HG03432 (cell line): ENCODE results near the gene POLA1.

Experiments used
- ATAC-seq: cut with Tn5 transposase; IDR thresholded peaks from one replicate; pipeline ENCODE4 v1.9.1; 2021; ENCODE audit warnings: mild to moderate bottlenecking, moderate library complexity; ENCODE audit not compliant: unreplicated experiment

Gene POLA1

DNA sequence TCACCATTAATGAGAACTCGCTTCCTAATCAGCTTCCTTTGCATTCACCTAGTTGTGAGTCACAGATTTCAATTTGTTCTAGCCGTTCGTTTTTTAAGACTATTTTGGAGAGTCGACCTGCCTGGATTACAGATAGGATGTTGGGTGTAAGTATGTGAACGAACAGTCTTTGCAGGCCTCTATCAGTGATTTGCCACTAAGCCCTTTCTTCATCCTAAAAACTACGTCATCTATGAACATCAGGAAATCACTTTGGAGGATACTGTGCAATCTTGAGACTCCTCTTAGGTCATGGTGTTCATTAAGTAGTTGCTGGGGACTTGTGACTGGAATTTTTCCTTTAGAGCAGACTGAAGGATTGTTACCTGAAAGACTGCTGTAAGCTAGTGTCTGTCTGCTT is 1.1 kb downstream of the POLA1 start:
- no peak for ATAC-seq

DNA sequence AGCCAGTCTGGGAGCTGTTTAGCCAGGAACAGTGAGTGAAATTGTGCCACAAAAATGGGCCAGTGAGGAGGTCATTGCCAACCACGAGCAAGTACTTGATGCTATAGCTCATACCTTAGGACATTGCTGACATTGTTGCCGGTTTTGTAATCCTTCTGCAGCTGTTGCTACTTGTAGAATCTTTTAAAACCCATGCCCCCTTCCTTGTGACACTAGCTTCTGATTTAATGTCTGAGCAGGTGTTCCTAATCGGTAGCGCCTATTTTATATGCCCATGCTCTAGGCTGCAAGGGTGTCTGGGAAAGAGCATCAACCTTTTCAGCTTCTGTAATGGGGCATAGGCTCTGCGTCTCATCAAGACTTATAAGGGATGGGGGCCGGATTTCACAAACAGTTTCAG is 2.6 kb downstream of the POLA1 start:
- ATAC-seq = no peak

DNA sequence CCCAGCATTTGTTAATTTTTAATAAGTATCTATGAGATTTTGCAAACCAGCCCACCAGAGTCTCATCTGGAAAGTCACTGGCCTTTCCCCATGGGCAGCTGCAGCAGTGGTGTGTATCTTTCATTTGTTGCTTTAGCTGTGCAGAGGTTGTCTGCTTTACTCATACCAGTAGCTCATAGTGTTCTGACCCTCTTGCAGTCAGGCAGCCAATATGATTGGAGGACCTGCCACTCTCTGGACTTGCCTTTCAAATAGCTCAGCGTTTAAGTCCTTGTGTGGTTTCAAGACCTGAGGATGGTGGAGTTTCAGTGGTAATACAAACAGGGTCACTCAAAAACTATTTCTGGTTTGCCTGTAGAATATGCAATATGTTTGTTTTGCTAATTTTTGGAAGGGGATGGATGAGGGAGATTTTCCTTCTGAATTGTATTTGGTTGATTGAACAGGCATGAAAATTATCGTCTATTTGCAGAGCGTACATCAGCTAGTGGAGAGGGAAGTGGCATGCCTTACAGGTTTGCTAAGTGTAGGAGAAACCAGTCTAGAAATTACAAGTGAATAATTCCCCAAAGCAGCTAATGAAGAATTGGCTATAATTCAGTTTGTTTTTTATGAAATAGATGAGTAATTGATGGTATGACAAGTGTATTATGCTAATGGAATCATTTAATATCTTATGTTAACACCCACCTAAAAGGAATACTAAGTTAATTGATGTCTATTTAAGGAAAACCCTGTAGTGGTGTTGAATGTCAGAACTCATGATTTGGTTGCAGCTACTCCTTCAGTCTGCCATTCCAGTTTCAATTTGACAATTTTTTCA is 8.9 kb downstream of the POLA1 start:
- peak; percentile 98 for ATAC-seq

DNA sequence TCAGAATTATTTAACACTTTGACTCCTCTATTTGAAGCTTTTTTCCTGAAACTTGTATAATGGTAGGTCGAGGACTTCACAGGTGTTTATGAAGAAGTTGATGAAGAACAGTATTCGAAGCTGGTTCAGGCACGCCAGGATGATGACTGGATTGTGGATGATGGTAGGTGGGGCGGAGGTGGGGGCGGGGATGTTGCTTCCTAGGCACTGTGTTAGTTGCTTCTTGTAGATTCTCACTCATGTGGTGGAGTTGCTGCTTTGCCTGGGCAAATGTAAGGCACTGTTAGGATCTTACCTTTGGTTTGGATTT is 9.4 kb downstream of the POLA1 start:
- ATAC-seq = no peak

DNA sequence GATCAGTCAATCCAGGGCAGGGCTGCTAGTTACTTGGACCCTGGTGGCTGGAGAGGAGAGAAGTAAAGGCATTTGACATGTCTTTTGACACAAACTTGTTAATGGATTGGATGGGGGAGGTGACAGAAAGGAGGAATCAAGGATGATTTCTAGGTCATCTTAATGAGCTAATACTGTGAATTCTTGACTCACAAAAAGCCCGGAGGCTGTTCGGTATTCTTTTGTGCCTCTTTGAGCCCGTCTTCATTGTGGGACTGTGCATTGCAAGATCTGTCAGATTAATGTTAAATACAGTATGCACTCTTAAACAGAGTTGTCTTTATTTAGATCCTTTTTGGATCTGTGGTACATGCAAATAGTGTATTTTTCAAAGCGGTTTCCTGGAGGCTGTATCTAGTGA is 25.1 kb downstream of the POLA1 start:
- ATAC-seq = no peak

DNA sequence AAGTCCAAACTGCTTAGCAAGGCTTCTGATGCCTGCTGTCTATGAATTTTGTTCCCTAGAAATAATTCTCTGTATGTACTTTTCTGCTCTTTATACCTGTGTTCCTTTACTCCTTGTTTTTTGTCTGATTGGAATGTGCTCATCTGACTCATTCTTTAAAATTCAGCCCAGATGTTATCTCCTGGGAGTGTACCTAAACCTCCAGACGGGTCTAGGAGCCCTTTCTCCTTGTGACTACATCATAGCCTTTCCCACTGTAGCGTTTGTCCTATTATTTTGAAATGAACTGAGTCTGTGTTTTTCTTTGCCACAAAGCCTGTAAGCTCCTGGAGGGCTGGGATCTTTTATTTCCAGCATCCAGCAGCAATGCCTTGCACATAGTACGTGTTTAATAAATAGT is 26.3 kb downstream of the POLA1 start:
- no peak for ATAC-seq

DNA sequence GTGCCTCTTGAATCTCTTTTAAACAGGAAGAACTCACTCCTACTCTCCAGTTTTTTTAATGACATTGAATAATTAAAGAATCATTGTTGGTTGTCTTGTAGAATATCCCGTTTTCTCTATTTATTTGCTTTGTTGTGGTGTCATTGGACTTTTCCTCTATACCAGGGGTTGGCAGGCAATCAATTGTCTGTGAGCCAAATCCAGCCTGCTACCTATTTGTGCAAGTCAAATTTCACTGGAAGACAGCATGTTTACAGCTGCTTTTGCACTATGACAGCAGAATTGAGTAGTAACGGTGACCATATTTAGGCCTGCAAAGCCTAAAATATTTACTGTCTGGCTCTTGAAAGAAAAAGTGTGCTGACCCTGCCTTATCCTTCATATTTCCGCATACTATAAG is 34.8 kb downstream of the POLA1 start:
- ATAC-seq = no peak

DNA sequence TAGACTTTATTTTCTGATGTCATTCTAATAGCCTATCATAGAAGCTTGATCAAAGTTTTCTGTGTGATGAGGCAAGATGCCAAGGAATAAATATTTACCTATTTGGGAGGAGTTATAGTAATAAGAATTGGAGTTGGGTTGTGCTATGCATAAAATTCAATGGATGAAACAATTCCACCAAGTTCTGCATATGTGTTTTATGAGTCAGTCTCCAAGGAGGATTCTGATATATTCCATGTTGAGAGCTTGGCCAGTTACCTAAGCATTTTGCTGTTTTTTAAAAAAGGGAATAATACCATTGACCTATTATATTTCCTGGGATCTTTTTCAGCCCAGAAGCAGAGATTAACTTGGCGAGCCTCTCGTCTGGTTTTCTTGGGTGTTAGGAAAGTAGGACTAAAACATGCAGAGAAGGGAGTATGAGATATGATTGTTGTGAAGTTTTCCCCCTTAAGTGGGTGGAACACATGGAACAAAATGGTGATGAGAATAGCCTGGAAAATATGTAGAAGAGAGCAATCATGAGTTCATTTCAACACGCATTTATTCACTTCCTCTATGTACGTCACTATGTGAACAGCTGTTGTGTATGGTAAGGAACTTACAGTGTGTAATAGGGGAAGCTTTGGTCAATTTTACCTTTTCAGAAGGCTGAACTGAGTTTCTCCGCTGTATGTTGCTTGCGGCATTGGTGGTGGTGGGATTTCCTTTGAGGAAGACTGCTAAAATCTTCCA is 39.2 kb downstream of the POLA1 start:
- no peak for ATAC-seq

DNA sequence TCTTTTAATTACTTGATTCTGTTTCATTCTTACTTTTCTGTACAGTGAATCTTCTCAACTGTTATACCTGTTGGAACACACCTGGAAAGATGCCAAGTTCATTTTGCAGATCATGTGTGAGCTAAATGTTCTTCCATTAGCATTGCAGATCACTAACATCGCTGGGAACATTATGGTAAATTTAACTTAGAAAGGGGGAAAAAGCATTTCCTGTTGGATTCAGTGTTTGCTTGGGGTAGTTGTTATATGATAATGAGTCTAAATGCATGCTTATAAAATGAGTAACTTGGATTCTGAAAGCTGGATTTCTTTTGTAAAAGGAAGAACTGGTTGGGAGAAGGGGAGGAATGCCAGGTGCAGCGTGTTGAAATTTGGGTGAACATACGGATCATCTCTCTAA is 47.6 kb downstream of the POLA1 start:
- no peak for ATAC-seq

DNA sequence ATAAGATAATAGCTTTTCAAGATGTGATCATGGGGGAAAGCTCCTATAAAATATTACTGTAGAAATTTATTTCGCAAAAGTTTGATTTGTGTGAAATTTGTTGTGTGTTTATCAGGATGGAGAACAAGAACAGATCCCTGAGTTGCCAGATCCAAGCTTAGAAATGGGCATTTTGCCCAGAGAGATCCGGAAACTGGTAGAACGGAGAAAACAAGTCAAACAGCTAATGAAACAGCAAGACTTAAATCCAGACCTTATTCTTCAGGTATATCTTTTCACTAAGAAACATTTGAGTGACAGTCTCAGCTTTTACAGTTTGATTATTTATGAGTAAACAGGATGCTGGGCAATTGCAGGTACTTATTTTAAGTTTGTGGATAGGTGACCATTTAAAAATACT is 54.5 kb downstream of the POLA1 start:
- ATAC-seq = no peak

DNA sequence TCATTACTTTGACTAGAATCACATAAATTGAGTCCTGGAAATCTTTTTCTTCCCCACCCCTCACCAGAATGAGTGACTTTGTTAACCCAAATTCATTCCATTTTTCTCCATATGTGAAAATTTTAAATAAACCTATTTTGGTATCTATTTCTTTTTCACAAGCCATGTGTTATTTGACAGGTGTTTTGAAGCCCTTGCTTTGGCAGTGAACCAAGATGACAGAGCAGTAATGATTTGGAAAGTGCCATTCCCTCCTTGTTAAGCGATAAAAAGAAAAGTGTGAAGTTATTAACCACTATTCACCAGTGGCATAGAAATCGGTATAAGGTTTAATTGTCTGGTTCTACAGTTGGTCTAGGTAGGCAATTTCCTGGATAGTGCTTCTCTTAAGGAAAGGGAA is 66.1 kb downstream of the POLA1 start:
- no peak for ATAC-seq

DNA sequence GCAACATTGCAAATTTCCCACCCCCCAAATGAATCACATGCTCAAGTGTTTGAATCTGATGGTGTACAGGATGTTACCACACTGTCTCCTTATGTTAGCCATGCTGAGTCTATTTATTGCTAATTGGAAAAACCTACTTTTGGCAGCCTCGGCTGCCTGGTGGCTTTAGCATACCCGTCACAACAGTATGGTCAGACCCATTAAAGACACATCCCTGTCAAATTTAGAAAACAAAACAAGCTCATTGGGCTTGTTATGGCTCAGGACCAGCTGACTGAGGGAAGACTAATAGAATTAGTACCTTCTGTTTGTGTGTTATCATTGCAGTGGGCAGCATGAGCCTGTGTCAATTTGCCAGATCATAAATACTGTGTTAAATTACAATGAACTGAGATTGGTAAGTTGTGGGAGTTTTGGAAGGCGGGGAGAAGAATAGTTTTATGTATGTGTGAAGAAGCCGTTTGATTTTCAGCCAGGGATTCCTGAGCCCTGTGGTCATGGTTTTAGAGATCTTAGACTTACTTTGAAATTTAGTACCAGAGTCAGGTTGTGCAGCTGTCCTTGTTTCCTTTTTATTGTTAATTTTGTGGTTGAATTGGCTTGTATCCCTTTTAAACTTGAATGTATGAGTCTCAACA is 66.8 kb downstream of the POLA1 start:
- no peak for ATAC-seq

DNA sequence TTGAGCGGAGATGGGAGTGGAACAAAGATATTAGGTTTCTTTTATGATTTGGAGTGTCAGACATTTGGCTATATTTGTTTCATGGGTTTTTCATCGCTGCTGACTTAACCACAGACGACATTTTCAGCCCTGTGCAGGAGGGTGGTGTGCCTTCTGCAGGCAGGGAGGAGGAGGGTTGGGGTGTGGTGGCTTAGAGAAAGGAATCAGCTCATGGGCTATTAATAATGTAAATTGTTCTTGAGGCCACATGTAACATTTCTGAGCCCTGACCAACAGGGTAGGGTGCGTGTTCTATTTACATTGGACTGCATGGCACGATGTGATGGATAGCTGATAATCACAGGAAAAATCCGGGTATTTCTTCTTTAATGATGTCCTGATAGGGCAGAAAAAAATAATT is 67.6 kb downstream of the POLA1 start:
- no peak for ATAC-seq

DNA sequence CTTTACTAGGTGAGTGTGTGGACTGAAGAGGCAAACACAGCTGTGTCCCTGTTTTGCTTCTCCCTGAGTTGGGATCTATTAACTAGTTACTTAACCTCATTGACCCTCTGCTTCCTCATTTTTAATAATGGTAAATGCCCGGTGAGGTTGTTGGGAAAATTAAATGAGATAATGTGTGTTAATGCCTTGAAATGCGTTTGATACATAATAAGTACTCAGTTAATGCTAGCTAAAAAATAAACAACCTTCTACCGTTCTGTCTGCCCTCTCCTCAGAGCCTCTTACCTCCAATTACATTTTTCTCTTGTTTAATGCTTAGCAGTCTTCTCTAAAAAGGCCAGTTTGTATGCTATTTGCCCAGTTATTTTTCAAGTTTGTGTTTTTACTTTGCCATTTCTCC is 70.3 kb downstream of the POLA1 start:
- ATAC-seq = no peak

DNA sequence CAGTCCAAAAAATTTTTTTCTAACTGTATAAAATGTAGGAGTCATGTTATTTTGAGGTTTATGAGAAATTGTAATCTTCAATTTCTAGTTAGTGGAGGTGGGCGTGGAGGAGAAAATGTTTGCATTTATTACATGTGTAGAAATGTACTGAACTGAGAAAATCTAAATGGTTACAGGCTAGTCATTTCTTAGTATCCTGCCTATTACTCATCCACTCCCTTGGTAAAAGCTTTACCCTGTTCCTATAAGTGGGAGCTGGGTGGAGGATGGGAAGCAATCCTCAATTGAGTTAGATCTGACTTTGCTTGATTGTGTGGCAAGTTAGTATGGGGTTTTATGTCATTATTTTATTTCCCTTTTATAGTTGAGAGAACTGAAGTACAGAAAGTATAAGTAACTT is 73.8 kb downstream of the POLA1 start:
- ATAC-seq = no peak

DNA sequence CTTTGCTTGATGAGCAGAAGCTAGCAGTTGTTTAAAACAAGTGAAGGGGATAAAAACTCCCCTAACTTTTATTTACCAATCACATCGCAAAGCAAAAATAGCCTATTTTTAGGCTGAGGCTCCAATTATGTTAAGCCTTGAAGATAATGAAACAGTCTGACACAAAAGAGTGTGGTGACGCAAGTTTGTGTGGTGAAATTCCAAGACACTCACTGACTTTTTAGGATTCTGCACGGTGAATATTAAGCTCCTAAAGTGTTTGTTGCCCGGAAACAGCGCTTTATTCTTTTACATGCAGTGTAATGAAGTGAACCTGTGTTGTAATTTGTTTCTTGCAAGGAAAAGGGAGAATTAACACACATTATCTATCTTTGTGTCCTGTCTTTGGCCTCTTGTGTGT is 74.8 kb downstream of the POLA1 start:
- ATAC-seq = no peak

DNA sequence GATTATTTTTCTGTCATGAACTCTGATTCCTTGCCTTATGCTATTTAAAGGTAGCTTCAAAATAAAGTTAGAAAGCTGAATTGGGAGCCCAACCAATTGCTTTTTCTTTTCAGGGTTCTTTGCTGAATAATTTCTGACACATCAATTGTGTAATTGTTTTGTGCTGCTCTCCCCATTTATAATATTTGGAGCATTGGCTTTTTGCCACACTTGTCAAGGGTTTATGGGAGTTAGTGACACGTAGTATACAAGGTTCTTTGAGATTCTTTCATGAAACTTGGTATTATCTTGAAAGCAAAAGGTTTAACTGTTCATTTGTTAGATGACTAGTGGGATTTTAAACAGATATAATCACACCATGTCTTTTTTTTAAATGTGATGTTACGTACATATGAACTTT is 80.9 kb downstream of the POLA1 start:
- no peak for ATAC-seq

DNA sequence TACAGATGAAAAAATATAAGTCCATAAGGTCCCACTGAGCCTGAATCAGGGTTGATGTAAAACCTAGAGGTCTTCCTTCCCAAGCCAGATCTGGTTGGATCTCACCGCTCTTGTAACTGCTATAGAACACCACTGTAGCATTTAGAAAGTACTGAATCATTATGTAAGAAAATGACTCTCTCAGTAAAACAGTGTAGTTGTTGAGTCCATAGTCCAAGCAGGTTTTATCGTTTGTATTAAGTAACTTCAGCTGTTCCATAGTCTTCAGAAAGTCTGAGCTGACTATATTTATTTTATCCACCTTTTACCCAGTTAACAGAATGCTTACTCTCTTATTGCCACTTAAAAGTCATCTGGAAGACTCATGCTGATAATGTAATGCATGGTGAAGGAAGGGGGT is 82.2 kb downstream of the POLA1 start:
- ATAC-seq = no peak

DNA sequence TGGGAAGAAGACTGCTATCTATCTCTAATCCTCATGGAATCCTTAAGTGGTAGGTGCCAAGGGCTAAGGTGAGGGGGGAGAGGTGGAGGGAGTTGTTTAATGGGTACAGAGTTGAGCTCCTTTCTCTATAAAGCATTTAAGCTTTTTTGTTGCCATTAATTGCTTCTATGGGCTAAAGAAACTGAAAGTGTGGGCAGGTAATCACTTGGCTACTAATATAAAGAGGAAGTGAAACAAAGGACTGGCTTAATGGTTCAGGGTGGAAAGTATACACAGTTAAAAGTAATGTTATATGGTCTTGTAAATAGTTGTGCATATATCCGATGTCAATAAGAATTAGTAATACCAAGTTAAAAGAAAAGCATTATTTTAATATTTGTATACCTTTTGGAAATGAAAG is 83.9 kb downstream of the POLA1 start:
- peak; percentile 99 for ATAC-seq

DNA sequence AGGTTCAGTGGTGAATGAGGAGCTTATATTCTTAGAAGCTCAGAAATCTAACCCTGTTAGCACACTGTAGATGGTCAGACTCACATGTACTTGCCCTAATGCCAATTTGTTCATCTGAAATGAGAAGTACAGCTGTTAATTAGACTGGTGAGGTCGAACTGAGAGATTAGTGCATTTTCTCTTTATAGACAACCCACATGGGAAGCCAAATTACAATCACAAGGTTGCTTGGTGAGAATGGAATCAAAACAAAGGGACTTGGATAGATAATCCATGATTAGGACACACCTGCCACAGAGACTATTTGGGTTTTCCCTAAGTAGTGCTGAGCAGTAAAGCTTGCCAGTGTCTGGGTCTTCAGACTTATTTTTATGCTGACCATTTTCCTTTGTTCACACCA is 88.3 kb downstream of the POLA1 start:
- ATAC-seq = no peak

DNA sequence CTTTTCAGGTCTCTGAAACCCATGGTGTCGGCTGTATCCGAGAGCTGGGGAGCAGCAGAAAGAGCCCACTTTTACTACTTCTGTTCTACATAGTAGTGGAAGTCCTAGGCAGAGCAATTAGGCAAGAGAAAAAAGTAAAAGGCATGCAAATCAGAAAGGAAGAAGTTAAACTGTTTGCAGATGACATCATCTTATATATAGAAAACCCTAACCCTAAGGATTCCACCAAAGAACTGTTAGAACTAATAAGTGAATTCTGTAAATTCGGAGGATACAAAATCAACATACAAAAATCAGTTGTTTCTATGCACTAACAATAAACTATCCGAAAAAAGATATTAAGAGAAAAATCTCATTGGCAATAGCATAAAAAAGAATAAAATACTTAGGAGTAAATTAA is 95.3 kb downstream of the POLA1 start:
- ATAC-seq = no peak

DNA sequence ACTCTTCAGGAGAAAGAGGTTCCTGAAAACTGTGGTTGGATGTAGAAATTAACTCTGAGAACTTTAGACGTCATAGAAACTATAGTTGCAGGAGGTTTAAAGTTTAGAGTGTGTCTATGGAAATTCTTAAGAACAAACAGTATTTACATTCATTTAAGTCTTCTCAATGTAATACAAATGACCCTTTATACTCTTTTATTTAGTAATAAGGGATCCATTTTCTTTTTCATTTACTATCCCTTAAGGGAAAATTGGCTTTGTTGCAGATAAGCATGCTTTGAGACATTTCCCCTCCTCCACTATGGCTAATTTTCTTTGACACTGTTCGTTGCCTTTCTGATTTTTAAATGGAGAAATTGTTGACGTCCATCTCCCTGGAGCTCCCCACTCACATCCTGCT is 96.4 kb downstream of the POLA1 start:
- ATAC-seq = no peak
